Epithelial cell of proximal tubule (primary cell): ENCODE measurements around the gene CHN1. TPM values are rescaled to one million over a fixed set of nuclear protein-coding genes. Genes with fewer than 3 reads are reported as not detected.

Experiments
- DNase-seq: peaks from one replicate; pipeline ENCODE4 v3.0.0-alpha.2; 2011; ENCODE audit warnings: low read depth
- H3K4me3 ChIP-seq: 2 replicates; pipeline ENCODE4 v1.5.1; 2011; ENCODE audit warnings: low read depth, mild to moderate bottlenecking, low read length
- total RNA-seq: library from RNA; depleted of rRNA; stranded (reverse); fragments of >200 nt; gene quantifications from 2 replicates; pipeline ENCODE4 v1.2.3, GENCODE V29; 2015
- TF ChIP-seq, protein P1 (sequence below): conservative IDR thresholded peaks from 2 replicates; pipeline ENCODE4 v1.5.1; 2012; ENCODE audit warnings: low read depth, mild to moderate bottlenecking, low read length

CHN1 gene
- total RNA-seq, 1 donor from 2014 or later, result 22.5 TPM

DNA sequence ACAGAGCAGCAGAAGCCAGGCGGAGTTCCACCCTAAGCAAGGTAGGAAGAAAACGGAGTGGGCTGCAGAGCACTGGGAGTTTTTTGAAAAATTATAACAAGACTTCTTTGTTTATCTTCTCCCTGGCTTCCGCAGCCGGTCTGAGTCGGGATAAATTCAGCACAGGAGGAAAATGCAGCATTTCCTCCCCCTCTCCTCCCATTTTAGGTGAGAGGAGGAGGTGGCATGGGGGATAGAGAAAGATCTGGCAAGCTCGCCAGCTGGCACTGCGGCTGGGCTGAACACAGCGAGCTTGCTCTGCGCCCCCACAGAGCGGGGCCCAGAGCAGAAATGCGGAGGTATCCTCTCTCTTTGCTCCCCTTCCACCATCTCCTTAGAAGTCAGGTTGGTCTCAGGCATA, 223.2 kb downstream of the CHN1 start:
- TF ChIP-seq, protein P1, sequence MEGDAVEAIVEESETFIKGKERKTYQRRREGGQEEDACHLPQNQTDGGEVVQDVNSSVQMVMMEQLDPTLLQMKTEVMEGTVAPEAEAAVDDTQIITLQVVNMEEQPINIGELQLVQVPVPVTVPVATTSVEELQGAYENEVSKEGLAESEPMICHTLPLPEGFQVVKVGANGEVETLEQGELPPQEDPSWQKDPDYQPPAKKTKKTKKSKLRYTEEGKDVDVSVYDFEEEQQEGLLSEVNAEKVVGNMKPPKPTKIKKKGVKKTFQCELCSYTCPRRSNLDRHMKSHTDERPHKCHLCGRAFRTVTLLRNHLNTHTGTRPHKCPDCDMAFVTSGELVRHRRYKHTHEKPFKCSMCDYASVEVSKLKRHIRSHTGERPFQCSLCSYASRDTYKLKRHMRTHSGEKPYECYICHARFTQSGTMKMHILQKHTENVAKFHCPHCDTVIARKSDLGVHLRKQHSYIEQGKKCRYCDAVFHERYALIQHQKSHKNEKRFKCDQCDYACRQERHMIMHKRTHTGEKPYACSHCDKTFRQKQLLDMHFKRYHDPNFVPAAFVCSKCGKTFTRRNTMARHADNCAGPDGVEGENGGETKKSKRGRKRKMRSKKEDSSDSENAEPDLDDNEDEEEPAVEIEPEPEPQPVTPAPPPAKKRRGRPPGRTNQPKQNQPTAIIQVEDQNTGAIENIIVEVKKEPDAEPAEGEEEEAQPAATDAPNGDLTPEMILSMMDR, result no peak
- DNase-seq, result no peak
- no peak overlapping the region for H3K4me3 ChIP-seq

DNA sequence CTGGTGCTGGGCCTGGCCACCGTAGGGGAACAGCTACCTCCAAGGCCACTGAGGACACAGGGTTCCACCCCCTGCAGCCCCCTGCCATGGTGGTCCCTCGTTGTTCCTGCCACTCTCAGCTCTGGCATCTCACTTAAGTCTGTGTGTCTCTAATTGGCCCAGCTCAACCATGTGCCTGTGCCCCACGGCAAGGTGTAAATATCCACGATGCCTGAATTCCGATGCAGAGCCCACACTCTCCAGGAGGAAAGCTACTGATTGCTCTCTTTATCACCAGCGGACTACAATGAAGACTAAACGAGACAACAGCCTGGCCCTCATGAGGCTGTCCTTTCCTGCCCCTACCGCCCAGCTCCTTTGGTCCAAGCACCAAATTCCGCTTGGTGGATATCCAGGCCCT, 223.9 kb downstream of the CHN1 start:
- H3K4me3 ChIP-seq, result no peak overlapping the region
- TF ChIP-seq, protein P1, result no peak
- DNase-seq, result no peak

DNA sequence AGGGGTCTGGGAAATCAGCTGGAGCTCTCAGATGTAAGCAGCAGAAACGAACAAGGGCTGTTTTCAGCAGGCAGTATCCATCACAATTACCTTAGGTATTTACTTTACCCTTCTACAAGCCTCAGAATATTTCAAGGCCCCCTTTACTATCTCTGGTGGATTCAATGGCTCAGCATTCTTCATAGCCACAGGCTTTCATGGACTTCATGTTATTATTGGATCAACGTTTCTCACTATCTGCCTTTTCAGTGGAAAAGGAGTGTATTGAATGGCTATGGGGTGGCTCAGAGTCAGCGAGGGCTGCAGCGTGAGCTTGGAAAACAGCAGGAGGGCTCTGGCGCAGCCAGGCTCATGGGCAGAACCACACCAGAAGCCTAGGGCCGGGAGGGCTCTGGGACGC, 224.3 kb downstream of the CHN1 start:
- TF ChIP-seq, protein P1, result no peak
- H3K4me3 ChIP-seq, result no peak overlapping the region
- DNase-seq, result no peak

DNA sequence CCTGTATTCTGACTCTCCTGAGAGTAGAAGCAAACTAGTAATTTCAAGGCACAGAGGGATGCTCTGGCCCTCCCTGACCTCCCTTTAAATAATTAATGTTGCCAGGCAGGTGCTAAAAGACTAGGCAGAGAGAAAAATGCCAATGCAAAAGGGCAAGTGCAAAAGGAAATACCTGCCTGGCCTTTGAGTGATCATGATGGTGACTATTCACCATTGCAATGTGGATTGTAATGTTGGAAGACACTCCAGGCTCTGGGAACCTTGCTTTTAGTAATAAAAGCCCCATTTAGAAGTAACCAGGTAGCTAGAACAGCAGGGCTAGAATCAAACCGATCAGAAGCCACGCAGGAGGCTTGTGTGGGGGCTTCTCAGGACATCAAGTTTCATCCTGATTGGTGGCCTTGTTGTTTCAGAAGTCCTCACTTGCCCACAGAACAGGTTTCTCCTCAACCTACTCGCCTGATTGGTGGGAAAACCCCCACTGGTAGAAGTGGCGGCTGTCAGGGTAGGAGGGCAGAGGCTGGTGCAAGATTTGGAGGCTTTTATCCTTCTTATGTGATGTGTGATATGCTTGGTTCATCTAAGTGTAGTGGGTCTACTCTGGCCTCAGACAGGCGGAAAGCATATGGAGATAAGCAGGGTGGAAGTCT, 224.9 kb downstream of the CHN1 start:
- H3K4me3 ChIP-seq, result no peak overlapping the region
- DNase-seq, result no peak
- TF ChIP-seq, protein P1, result no peak

DNA sequence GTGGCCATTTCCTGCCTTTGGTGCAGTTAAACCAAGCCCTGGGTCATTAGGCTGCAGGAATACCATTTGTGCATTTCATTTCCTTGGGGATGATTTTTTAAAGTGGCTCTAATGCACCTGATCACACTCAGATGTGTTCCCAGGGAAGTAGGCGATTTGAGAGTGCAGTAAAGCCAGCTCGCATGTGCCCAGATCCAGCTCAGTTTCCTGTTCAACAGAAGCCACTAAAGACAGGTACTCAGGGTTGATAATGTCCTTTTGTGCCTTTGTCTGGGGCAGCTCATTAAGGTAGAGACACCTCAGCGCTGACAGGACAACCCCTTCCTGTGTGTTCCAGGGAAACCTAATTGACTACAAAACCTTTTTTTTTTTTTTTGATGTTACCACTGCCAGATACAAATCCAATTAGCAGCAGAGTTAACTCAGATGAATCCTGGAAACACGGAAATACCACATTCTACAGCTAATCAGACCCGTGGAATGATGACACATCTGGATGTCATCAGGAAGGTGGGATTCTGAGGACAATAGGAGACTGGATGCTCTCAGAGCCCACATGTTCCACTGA, 225.7 kb downstream of the CHN1 start:
- no peak for DNase-seq
- TF ChIP-seq, protein P1, result no peak

DNA sequence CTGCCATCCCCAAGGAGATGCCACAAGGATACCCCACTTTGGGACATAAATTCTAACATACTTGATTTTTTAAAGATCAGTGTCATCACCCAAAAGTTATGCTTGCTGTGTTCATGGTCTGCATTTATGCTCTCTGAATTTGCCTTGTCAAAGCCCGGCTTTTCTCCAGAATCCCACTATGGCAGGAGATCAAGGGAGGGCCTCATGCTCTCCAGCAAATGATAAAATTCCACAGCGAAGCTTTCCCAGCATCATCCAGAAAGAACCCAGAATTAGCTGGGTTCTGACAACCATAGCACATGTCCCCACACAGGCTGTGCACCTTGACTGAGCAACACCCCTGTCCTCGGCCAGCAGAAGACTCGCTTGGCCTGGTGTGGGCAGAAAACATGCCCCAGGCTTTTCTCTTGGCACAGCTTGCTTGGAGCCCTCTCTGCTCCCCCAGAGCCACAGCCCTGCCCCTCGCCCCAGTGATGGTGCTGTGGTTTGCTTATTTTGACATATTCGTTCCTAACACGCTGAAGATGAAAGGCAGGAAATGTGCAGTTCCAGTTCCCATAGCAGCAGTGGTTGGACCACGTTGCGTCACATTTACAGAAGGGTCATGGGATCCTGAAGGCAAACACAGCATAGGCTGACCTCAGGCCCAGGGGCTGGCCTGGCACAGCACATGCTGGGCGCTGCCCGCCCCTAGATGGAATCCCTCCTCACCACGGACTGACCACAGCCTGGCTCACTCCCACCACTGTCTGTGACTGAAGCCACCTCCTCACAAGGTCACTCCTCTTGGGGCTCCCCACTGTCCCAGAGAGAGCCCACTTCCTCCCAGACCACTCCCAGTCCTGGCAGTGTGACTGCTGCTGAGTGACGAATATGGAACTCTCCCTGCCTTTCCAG, 226.8 kb downstream of the CHN1 start:
- no peak overlapping the region for H3K4me3 ChIP-seq
- no peak for DNase-seq
- TF ChIP-seq, protein P1, result no peak

More for the DNA sequence above, 225.7 kb downstream of the CHN1 start:
- H3K4me3 ChIP-seq, result no peak overlapping the region
